Fibroblast of pulmonary artery (primary cell): ENCODE data around the gene C13orf42.

Source experiments
- DNase-seq: peaks from one replicate; pipeline ENCODE4 v3.0.0-alpha.2; 2010; ENCODE audit warnings: low read depth
- H3K4me3 ChIP-seq: replicated peaks from 2 replicates; pipeline ENCODE4 v1.5.1; 2011; ENCODE audit warnings: low read depth, mild to moderate bottlenecking, control low read depth, low read length, moderate library complexity
- TF ChIP-seq, protein P1 (sequence below): IDR thresholded peaks from 2 replicates; pipeline ENCODE4 v1.5.1; 2011; ENCODE audit warnings: mild to moderate bottlenecking, control low read depth, low read length, inconsistent platforms; ENCODE audit errors: missing control alignments

The C13orf42 gene

GRCh38 chr13:51040431-51040830 lies 70.6 kb downstream of the C13orf42 start:
- DNase-seq, result no peak
- TF ChIP-seq, protein P1, sequence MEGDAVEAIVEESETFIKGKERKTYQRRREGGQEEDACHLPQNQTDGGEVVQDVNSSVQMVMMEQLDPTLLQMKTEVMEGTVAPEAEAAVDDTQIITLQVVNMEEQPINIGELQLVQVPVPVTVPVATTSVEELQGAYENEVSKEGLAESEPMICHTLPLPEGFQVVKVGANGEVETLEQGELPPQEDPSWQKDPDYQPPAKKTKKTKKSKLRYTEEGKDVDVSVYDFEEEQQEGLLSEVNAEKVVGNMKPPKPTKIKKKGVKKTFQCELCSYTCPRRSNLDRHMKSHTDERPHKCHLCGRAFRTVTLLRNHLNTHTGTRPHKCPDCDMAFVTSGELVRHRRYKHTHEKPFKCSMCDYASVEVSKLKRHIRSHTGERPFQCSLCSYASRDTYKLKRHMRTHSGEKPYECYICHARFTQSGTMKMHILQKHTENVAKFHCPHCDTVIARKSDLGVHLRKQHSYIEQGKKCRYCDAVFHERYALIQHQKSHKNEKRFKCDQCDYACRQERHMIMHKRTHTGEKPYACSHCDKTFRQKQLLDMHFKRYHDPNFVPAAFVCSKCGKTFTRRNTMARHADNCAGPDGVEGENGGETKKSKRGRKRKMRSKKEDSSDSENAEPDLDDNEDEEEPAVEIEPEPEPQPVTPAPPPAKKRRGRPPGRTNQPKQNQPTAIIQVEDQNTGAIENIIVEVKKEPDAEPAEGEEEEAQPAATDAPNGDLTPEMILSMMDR, result no peak
- H3K4me3 ChIP-seq, result no peak overlapping the region

- DNase-seq, result no peak
- no peak overlapping the region for H3K4me3 ChIP-seq
- TF ChIP-seq, protein P1, result no peak
These were observed 74.7 kb downstream of the C13orf42 start for GRCh38 chr13:51036418-51036817.

DNA sequence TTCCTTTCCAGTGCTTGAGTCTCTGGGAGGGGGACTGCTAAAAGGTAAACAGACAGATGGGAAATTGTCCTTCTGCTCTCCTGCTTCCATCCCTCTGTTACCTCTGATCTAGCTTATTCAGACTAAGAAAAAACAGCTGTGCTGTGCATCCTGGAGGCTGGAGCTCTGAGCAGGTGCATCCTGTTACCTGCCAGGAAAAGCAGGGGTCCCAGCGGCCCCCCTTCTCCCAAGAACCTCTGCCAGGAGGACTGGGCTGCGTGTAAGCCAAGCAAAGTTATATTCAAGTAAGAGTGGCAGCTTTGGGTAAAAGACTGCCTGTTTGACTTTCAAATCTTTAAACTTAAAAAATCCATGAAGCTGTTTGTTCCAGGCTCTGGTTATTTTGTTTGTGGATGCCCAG lies 75.1 kb downstream of the C13orf42 start:
- TF ChIP-seq, protein P1, result no peak
- DNase-seq, result no peak
- H3K4me3 ChIP-seq, result no peak overlapping the region

- TF ChIP-seq, protein P1, result no peak
- no peak for DNase-seq
- H3K4me3 ChIP-seq, result no peak overlapping the region
These were observed 75.6 kb downstream of the C13orf42 start for GRCh38 chr13:51035469-51035868.

DNA sequence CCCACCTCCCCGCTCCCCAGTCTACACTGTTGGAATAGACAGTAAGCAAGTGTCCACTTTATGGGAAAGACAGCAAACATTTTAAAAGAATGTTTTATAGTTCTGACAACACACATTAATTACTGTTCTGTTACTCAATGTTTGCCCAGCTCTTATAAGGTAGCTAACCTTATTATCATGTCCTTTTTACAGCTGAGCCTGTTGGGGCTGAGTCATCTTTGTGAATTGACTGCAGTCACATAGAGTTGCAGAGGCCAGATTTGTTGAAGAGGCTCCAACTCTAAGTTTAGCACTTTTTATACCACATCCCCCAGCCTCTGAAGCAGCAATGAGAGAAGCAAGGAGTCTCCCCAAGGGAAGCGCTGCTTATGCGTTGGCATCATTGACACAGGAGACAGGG lies 76.2 kb downstream of the C13orf42 start:
- TF ChIP-seq, protein P1, result no peak
- no peak overlapping the region for H3K4me3 ChIP-seq
- DNase-seq, result no peak

- TF ChIP-seq, protein P1, result no peak
- no peak overlapping the region for H3K4me3 ChIP-seq
- DNase-seq, result no peak
These were observed 77.5 kb downstream of the C13orf42 start for GRCh38 chr13:51033421-51034185.

GRCh38 chr13:51032831-51033230 lies 78.2 kb downstream of the C13orf42 start:
- H3K4me3 ChIP-seq, result no peak overlapping the region
- no peak for DNase-seq
- TF ChIP-seq, protein P1, result no peak
